HepG2 (cell line): Measurements from ENCODE around the gene AUTS2. TPM values are rescaled to one million over a fixed set of nuclear protein-coding genes. Genes with fewer than 3 reads are reported as not detected.

ENCODE experiments used
- ATAC-seq: fragments of 200-7000 bp; cut with Tn5 transposase; 3 replicates; pipeline ENCODE4 v1.9.1; 2020; ENCODE audit warnings: mild to moderate bottlenecking, moderate library complexity
- BruUV-seq: library from RNA; stranded (reverse); fragments of 400-500 nt; replicated peaks from 2 replicates; lab custom pipeline; 2021; lab: Mats Ljungman, UMichigan
- CTCF ChIA-PET: fragments of 300-600 bp; formaldehyde crosslinking; extraction: SDS; loops from one replicate; lab custom pipeline; 2021; ENCODE audit warnings: low total read pairs, inconsistent platforms, low intra/inter-chr PET ratio; lab: Yijun Ruan, JAX
- POLR2A ChIA-PET: fragments of 350-600 bp; sonication (Branson Sonifier 250); formaldehyde crosslinking; loops from one replicate; lab custom pipeline; 2020; ENCODE audit warnings: antibody characterized with exemption, inconsistent platforms; lab: Yijun Ruan, JAX
- DNase-seq: peaks from one replicate; pipeline ENCODE4 v3.0.0-alpha.2; 2015; ENCODE audit warnings: low spot score
- FAIRE-seq: peaks from 3 replicates; lab custom pipeline; 2011; peaks lifted over from hg19 to GRCh38; lab: Jason Lieb, UNC
- H2AFZ ChIP-seq: one replicate; pipeline ENCODE4 v1.6.1; 2011; ENCODE audit warnings: low read length, inconsistent platforms
- H3K27ac ChIP-seq: fragments of 300-600 bp; 3 replicates; pipeline ENCODE4 v1.8.0; 2011; ENCODE audit warnings: mixed run types, mild to moderate bottlenecking, mixed read lengths, low read length, inconsistent platforms; ENCODE audit not compliant: insufficient read depth; ENCODE audit errors: extremely low read length
- H3K27me3 ChIP-seq, 2 experiments: fragments of 200-600 bp in 1 of 2; 2 replicates in 1 of 2; 3 replicates in 1 of 2; pipeline versions ENCODE4 v1.6.0 to v1.8.0; 2011; ENCODE audit warnings: low read length in 2 of 2, mild to moderate bottlenecking in 2 of 2, moderate library complexity in 2 of 2, inconsistent platforms in 1 of 2; ENCODE audit not compliant: insufficient read depth in 2 of 2, control insufficient read depth in 1 of 2
- H3K36me3 ChIP-seq, 2 experiments: fragments of 200-600 bp in 1 of 2; replicated peaks in 1 of 2; 2 replicates in 1 of 2; 3 replicates in 1 of 2; pipeline versions ENCODE4 v1.5.1 to v1.8.0; 2011; ENCODE audit warnings: low read length in 2 of 2, inconsistent platforms in 1 of 2; ENCODE audit not compliant: insufficient read depth in 2 of 2, control insufficient read depth in 1 of 2
- H3K4me1 ChIP-seq: 2 replicates; pipeline ENCODE4 v1.5.1; 2012; ENCODE audit warnings: low read length, inconsistent platforms; ENCODE audit not compliant: insufficient read depth
- H3K4me2 ChIP-seq: 2 replicates; pipeline ENCODE4 v1.6.0; 2011; ENCODE audit warnings: low read depth, low read length, inconsistent platforms
- H3K4me3 ChIP-seq, 3 experiments: fragments of 200-600 bp in 1 of 3; sonication (generic), shearing (Covaris generic) in 1 of 3; replicated peaks in 1 of 3; 2 replicates each; pipeline ENCODE4 v1.5.1; 2011 to 2016; ENCODE audit warnings: low read length in 3 of 3, inconsistent platforms in 2 of 3, low read depth in 2 of 3, mild to moderate bottlenecking in 2 of 3, control low read depth in 1 of 3, mixed read lengths in 1 of 3; ENCODE audit not compliant: insufficient read depth in 1 of 3
- H3K79me2 ChIP-seq: one replicate; pipeline ENCODE4 v1.6.1; 2011; ENCODE audit warnings: low read length, inconsistent platforms; ENCODE audit not compliant: insufficient read depth
- H3K9ac ChIP-seq: 2 replicates; pipeline ENCODE4 v1.6.0; 2011; ENCODE audit warnings: mild to moderate bottlenecking, low read depth, low read length, inconsistent platforms; ENCODE audit not compliant: insufficient read depth
- H3K9me3 ChIP-seq: 2 replicates; pipeline ENCODE4 v1.5.1; 2012; ENCODE audit warnings: mild to moderate bottlenecking, low read length
- H4K20me1 ChIP-seq: 2 replicates; pipeline ENCODE4 v1.6.0; 2011; ENCODE audit warnings: inconsistent platforms, mild to moderate bottlenecking, low read length, moderate library complexity; ENCODE audit not compliant: insufficient read depth
- AKAP8 ChIP-seq: sonication (generic); formaldehyde crosslinking; IDR thresholded peaks from 2 replicates; pipeline ENCODE4 v1.5.1; 2020; ENCODE audit warnings: mild to moderate bottlenecking, missing genetic modification reagents
- CTCF ChIP-seq: sonication (generic); formaldehyde crosslinking; IDR thresholded peaks from 2 replicates; pipeline ENCODE4 v1.5.0; 2020; ENCODE audit warnings: mild to moderate bottlenecking, missing genetic modification reagents, moderate library complexity
- FIP1L1 ChIP-seq: fragments of 200-400 bp; formaldehyde crosslinking; IDR thresholded peaks from 2 replicates; pipeline ENCODE4 v1.6.1; 2018; ENCODE audit warnings: low read depth, mild to moderate bottlenecking, low read length, moderate library complexity, borderline replicate concordance; ENCODE audit not compliant: insufficient read depth
- FLYWCH1 ChIP-seq: sonication (generic); formaldehyde crosslinking; IDR thresholded peaks from 2 replicates; pipeline ENCODE4 v1.8.1; 2023; ENCODE audit warnings: mild to moderate bottlenecking, missing genetic modification reagents
- KDM5A ChIP-seq: fragments of 200-600 bp; sonication (generic); IDR thresholded peaks from 2 replicates; pipeline ENCODE4 v1.7.0; 2018; ENCODE audit warnings: antibody characterized with exemption, mild to moderate bottlenecking, low read length, borderline replicate concordance
- MNT ChIP-seq: fragments of 450-650 bp; IDR thresholded peaks from 2 replicates; pipeline ENCODE4 v1.6.1; 2016
- MTF1 ChIP-seq: sonication (generic); formaldehyde crosslinking; IDR thresholded peaks from 2 replicates; pipeline ENCODE4 v1.5.0; 2020; ENCODE audit warnings: missing genetic modification reagents
- SAFB2 ChIP-seq: sonication (generic); formaldehyde crosslinking; IDR thresholded peaks from 2 replicates; pipeline ENCODE4 v1.5.1; 2020; ENCODE audit warnings: missing genetic modification reagents, low read depth, mild to moderate bottlenecking, borderline replicate concordance
- STAG1 ChIP-seq: sonication (generic); formaldehyde crosslinking; IDR thresholded peaks from 2 replicates; pipeline ENCODE4 v1.4.0; 2020; ENCODE audit warnings: missing genetic modification reagents
- TRIM22 ChIP-seq: fragments of 450-650 bp; IDR thresholded peaks from 2 replicates; pipeline ENCODE4 v1.6.1; 2017
- ZKSCAN1 ChIP-seq: fragments of 150-350 bp; IDR thresholded peaks from 2 replicates; pipeline ENCODE4 v1.6.1; 2014; ENCODE audit warnings: low read length
- ZMYM4 ChIP-seq: sonication (generic); formaldehyde crosslinking; IDR thresholded peaks from 2 replicates; pipeline ENCODE4 v1.8.1; 2023; ENCODE audit warnings: mild to moderate bottlenecking, missing genetic modification reagents
- ZNF510 ChIP-seq: sonication (generic); formaldehyde crosslinking; IDR thresholded peaks from 2 replicates; pipeline ENCODE4 v1.4.0; 2020; ENCODE audit warnings: low read depth, mild to moderate bottlenecking, missing genetic modification reagents
- ZNF639 ChIP-seq: conservative IDR thresholded peaks from 2 replicates; pipeline ENCODE4 v1.6.1; 2018; ENCODE audit warnings: missing genetic modification reagents
- ZNF782 ChIP-seq: sonication (generic); formaldehyde crosslinking; IDR thresholded peaks from 2 replicates; pipeline ENCODE4 v1.4.0; 2020; ENCODE audit warnings: missing genetic modification reagents, mild to moderate bottlenecking, borderline replicate concordance
- ZSCAN20 ChIP-seq: sonication (generic); formaldehyde crosslinking; IDR thresholded peaks from 2 replicates; pipeline ENCODE4 v1.4.0; 2020; ENCODE audit warnings: missing genetic modification reagents, mild to moderate bottlenecking, borderline replicate concordance
- ZSCAN21 ChIP-seq: sonication (generic); formaldehyde crosslinking; IDR thresholded peaks from 2 replicates; pipeline ENCODE4 v1.8.0; 2022; ENCODE audit warnings: mild to moderate bottlenecking, missing genetic modification reagents, moderate library complexity, borderline replicate concordance
- WGBS: methylation state at CpG from one replicate; pipeline ENCODE4 v1.1.6; 2017; ENCODE audit warnings: low lambda C conversion rate; 5-methylcytosine and 5-hydroxymethylcytosine counted together
- in situ Hi-C: cut with HindIII; loops from 2 replicates; pipeline ENCODE4 v1.10.0; 2017; ENCODE audit warnings: low pct_unique_long_range_greater_than_20kb; ENCODE audit not compliant: extremely low pct_ligation_motif_present
- intact Hi-C: fragments of 100-400 bp; cut with micrococcal nuclease; formaldehyde crosslinking; loops from one replicate; pipeline ENCODE4 v1.10.0; 2022; ENCODE audit not compliant: unreplicated experiment
- polyA plus RNA-seq, 8 experiments: library from polyadenylated mRNA; depleted of rRNA in 3 of 8; stranded (reverse) in 7 of 8; unstranded in 1 of 8; fragments of >200 nt; fragmentation: Illumina TruSeq in 4 of 8; extraction: Trizol in 4 of 8; gene quantifications; 2 replicates each; pipeline versions ENCODE4 v1.2.1 to v1.2.3, GENCODE V29; 2011 to 2016; ENCODE audit warnings: low read depth in 4 of 8, missing spikeins in 1 of 8, mixed read lengths in 1 of 8; ENCODE audit not compliant: insufficient read depth in 1 of 8
- total RNA-seq, 5 experiments: library from RNA; depleted of rRNA; stranded (reverse); fragments of >200 nt; fragmentation: Illumina TruSeq; extraction: Trizol; gene quantifications; 2 replicates each; pipeline ENCODE4 v1.2.3, GENCODE V29; 2016; ENCODE audit warnings: low read depth in 1 of 5
- TF ChIP-seq, protein P1 (sequence below): sonication (generic); formaldehyde crosslinking; IDR thresholded peaks from 2 replicates; pipeline ENCODE4 v1.5.0; 2020; ENCODE audit warnings: missing genetic modification reagents, mild to moderate bottlenecking, borderline replicate concordance

AUTS2 gene
- total and polyA plus RNA-seq, 2 of the 13 experiments (the other 11 are each of a cell fraction or from before 2014, with no cell fraction given) = 0.38 TPM; not detected in 1

GRCh38 chr7:70152313-70152712 lies 554.0 kb downstream of the AUTS2 start:
- in situ Hi-C loops = no loop called here
- 0% methylated on average over 1 of the region's 1 CpG for WGBS

More at GRCh38 chr7:70152313-70152712, 554.0 kb downstream of the AUTS2 start:
- Histone ChIP-seq H3K4me1 (no peaks in the 10 kb centered on the region), H3K4me3 (no peak overlapping the region), H3K4me2 (no peak overlapping the region), H3K79me2 (no peaks in the 10 kb centered on the region), H2AFZ (no peak overlapping the region), H3K36me3 (no peaks in the 10 kb centered on the region), H3K9ac (no peak overlapping the region), H3K27me3 (no peaks in the 10 kb centered on the region), H4K20me1 (no peaks in the 10 kb centered on the region), H3K9me3 (no peaks in the 10 kb centered on the region), H3K27ac (no peak overlapping the region)
- intact Hi-C loops = no loop called here
- POLR2A ChIA-PET = no interaction called here
- TF ChIP-seq TRIM22 (no peak), ZNF782 (CRISPR knock-in tag) (no peak), MTF1 (CRISPR knock-in tag) (no peak), ZSCAN21 (CRISPR knock-in tag) (no peak), CTCF (CRISPR knock-in tag) (no peak), MNT (no peak), STAG1 (CRISPR knock-in tag) (no peak), ZSCAN20 (CRISPR knock-in tag) (no peak), ZKSCAN1 (no peak), ZNF510 (no peak), SAFB2 (CRISPR knock-in tag) (no peak), ZNF639 (CRISPR knock-in tag) (no peak), ZMYM4 (CRISPR knock-in tag) (no peak), FLYWCH1 (no peak), AKAP8 (no peak), KDM5A (no peak), FIP1L1 (no peak)
- TF ChIP-seq, protein P1, sequence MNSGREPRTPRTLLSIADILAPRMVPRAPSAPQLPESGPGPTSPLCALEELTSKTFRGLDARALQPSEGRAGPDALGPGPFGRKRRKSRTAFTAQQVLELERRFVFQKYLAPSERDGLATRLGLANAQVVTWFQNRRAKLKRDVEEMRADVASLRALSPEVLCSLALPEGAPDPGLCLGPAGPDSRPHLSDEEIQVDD = no peak
- no peak for DNase-seq
- no TSS peak for BruUV-seq
- no peak for ATAC-seq
- CTCF ChIA-PET = no interaction called here
- FAIRE-seq = no peak
